Anterior cingulate cortex (tissue), 58 donors: ENCODE data around the gene LAMA3.

ENCODE experiments used
- DNase-seq, 58 donors: peaks; one replicate each; lab custom pipeline; 2025; lab: John Stamatoyannopoulos, UW

The LAMA3 gene, protein sequence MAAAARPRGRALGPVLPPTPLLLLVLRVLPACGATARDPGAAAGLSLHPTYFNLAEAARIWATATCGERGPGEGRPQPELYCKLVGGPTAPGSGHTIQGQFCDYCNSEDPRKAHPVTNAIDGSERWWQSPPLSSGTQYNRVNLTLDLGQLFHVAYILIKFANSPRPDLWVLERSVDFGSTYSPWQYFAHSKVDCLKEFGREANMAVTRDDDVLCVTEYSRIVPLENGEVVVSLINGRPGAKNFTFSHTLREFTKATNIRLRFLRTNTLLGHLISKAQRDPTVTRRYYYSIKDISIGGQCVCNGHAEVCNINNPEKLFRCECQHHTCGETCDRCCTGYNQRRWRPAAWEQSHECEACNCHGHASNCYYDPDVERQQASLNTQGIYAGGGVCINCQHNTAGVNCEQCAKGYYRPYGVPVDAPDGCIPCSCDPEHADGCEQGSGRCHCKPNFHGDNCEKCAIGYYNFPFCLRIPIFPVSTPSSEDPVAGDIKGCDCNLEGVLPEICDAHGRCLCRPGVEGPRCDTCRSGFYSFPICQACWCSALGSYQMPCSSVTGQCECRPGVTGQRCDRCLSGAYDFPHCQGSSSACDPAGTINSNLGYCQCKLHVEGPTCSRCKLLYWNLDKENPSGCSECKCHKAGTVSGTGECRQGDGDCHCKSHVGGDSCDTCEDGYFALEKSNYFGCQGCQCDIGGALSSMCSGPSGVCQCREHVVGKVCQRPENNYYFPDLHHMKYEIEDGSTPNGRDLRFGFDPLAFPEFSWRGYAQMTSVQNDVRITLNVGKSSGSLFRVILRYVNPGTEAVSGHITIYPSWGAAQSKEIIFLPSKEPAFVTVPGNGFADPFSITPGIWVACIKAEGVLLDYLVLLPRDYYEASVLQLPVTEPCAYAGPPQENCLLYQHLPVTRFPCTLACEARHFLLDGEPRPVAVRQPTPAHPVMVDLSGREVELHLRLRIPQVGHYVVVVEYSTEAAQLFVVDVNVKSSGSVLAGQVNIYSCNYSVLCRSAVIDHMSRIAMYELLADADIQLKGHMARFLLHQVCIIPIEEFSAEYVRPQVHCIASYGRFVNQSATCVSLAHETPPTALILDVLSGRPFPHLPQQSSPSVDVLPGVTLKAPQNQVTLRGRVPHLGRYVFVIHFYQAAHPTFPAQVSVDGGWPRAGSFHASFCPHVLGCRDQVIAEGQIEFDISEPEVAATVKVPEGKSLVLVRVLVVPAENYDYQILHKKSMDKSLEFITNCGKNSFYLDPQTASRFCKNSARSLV (N-terminal part only)

DNA sequence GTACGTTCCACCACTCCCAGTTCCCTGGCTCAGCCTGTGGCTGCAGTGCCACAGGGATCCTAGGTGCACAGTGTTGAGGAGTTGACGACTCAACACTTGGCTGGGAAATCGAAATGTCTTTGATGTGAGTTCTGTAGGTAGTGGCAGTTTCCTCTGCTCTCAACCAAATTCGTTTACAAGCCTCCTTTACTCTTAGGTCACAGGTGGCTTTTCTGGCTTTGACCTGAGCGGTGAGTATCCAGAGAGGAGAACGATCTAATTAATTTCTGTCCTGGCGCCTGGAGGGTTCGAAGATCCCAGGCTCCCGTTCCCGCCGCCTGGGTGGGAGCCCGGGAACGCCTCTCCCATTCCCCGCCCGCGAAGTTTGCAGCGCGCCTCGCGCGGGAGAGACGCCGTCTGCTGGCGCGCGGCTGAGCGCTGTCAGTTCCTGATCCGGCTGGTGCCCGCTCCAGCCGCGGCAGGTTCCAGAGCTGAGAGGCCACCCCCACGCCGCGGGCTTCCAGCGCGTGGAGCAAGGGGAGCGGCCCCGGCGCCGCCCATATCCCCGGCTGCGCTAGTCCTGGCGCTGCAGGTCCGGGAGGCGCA is at the start of gene LAMA3:
Gene LAMA3 (plus strand): TSS at position 423 of the 585 bp plus-strand sequence. CDS start 231 bp downstream, outside the sequence.
- DNase-seq: peak in 24 of 58 donors; percentile 2 to 44 (median 11)

DNA sequence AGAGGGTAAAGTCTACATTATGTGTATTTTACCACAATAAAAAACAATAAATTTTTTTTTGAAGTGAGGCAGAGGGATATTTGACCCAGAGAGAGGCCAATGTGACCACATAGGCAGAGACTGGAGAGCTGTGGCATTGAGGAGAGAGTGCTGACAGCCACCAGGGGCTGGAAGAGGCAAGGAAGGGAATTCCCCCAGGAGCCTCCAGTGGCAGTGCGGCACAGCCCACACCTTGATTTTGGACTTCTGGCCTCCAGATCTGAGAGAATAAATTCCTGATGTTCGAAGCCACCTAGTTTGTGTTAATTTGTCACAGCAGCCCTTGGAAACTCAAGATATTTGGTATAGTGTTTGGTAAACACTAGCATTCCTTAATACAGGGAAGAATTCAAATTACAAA is 49.2 kb upstream of the LAMA3 start:
- DNase-seq: no peak

DNA sequence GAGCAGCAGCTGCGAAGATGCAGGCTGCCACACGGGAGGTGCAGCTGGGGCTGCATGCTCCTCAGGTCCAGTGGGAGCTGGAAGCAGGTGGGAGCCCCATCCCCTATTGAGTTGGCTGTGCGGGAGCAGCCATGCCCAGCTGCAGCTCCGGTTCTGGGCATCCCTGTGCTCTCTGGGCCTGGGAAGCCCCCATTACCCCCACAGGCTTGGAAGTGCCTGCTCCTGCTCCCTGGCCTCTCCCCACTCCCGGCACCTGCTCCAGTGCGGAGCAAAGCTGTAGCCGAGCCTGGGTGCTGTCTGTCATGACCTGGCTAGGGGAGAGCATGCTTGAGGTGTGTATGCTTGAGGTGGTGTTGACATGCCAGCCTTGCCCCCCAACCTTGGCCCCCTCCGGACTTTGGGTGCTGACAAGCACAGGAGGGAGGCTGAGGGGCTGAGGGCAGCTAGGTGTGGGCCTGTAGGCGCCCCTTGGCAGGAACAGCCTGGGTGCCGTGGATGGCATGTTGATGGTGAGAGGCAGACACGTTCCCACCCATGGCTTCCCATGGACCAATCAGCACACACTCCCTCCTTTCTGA is 48.0 kb upstream of the LAMA3 start:
- DNase-seq: no peak

DNA sequence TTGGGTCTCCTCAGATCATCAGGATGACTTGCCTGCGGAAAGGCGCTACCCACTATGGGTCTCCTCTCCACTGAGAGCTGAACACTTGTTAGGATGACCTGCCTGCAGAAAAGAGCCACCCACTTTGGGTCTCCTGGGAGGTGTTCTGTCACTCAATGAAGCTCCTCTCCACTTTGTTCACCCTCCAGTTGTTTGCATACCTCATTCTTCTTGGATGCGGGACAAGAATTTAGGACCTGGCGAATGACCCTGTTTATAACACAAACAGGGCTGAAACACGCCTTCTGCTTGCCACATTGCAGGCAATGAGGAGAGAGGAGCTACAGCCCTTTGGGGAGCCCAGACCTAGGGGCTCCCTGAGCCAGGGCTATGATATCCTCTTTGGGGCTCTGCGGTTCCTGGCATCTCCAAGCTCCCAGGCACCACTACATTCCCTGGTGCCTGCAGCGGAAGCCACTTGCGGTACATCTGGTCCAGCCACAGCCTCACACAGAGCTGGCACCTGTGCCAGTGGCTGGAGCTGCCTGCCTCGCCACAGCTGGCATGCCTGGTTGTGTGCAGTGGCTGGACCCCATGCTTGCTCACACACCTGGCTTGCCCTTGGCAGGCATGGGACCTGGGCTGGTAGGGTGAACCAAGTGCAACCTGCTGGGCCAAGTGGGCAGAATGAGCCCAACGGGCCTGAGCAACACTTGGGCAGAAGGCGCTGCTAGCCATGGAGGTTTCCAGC is 47.2 kb upstream of the LAMA3 start:
- no peak for DNase-seq

DNA sequence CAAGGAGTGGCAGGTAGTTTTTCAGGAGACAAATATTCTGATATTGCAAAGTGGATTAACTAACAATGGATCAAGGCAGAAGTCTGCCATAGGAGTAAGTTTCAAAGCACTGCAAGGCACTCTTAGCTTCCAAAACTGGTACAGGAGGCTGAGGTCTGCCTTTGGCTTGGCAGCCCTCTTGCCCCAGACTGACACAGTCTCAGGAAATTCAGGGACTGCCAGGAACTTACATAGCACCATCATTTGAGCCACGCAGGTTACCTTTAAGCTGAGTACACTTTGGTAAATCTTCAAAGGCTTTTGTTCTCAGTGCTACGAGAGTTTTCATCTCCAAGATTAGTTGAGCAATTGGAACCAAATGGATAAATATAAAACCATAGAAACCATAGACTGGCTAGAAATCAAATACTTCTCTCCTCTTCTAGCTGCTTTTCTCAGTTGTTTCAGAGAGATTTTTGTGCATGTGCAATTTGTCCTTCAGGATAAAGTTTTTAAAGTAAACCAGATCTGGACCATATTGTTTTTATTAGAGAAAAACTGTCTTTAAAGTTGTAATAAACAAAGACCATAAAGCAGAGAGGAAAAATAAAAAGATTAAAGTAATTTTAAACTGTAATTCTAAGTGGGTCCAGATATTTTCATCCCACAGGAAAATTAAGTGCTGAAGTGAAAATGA is 45.3 kb upstream of the LAMA3 start:
- DNase-seq: no peak

DNA sequence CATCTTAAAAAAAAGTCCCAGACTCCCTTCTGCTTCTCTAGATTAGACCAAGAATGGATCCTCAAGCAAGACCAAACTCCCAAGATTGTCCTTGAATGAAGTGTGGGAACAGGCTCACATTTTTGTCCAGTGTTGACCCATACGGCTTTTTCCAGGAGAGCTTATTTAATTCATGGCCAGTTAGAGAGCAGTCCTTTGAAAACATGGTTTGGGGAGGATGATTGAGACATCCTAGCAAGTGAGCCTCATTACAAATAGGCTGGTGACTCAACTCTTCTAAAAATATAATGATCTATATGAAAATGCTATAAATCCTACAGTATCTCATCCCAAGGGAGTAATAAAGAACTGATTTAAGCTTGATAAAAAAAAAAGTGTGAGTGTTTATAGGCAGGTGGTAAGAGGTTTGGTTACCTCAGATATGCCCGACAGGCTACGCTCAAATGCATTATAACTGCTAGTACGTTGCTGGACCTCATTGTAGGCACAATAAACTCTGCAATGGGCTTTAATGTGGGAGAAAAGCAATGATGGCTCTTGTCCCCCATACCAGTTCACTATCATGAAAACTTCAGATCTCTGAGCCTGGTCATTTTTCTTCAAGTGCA is 43.6 kb upstream of the LAMA3 start:
- DNase-seq: no peak

DNA sequence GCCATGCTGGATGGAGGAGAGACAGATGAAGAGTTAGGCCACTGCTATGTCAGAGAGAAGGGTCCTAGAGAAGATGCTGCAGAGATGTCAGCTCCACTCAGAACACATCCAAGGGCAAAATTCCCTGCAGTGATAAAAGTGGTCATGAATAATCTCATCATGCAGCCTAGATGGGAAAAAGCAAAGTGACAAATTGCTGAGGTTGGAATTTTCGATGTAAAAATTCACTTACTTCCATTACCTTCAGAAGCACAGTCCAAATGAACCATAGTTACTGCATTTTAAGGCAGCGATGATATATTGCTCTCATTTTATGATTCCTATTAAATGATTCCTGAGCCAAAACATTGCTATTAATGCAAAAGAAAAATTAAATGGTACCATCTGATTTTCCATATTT is 43.0 kb upstream of the LAMA3 start:
- no peak for DNase-seq

DNA sequence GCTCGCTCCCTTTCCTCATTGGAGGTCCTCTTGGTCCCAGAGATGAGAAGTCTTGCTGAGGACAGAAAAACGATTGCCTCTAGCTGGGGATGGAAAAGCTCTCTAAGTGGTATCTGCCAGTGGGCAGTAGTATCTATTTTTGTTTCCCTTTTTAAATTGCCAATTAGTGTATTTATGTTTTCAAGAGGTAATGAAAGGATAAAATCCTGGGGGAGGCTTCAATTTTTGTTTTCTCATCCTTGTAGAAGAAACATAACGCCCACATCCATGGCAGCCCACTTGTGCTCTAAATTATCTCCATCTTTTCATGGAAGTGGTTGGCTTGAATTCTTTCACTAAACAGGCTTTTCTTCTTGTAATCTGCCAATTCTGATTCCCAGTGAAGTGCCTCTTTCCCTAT is 40.8 kb upstream of the LAMA3 start:
- DNase-seq: no peak

DNA sequence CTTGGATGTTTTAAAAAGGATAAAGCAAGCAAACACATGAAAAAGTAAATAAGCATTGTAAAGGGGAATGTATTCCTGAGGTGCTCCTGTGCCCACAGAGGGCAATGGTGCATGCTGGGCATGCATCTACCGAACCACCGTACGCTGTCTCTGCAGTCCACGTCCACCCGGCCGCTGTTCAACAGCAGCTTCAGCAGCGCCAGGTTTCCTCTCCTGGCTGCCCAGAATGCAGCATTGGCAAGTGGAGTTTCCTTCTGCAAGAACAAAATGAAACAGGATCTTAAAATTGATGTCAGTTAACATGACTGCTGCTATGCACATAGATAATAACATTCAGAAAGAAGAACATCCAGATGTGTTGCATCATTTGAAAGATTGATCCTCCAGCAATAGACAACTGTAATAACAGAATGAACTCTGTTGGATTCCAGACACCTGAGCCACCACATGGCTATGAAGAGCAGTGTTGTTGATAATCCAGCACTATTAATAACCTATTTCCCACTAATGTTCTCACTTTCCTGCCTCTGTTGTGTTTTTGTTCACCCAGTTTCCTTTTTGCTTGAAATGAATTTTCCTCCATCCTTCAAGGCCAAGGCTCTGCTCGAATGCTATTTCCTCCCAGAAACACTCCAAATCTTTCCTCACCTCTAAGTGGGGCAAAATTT is 40.2 kb upstream of the LAMA3 start:
- no peak for DNase-seq

DNA sequence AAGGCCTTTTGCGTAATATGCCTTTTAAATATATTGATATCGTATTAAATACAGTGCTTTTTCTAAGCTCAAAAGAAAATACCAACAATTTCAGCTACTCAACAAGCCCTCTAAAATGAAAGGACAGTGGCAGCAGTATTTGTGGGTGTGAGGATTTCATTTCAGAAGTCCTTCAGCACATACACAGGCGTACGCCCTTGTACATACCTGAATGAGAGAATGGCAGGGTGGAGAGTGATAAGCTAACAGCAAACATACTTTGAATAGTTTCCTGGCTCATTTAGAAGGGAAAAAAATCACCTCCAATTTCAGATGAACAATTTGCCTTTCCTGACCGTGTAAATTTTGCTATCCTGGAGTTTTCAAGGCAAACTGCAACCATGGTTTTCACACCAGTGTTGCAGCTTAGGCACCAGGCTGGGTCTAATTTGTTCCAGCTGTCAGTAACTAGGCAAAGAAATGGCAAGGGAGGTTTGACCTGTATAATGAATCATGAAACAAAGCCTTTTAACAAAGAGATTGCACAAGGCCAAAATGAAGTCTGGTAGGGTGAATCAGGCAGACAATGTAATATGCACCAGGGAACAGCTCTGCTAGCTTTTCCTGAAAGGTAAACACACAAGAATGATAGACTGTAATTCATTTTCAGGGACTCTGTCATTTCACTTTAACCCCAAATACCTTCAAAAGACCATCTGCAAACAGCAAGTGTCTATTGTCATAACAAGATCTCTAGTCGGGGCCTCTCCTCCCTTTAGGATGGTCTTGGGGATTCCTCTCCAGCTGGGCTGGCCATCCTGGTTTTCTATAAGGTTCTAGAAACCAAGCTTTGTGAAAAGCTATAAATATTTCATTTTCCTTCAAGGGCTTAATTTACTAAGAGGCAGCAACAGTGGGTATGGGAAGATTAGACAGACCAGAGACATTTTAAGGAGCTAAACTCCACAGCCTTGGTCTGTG is 38.0 kb upstream of the LAMA3 start:
- no peak for DNase-seq

DNA sequence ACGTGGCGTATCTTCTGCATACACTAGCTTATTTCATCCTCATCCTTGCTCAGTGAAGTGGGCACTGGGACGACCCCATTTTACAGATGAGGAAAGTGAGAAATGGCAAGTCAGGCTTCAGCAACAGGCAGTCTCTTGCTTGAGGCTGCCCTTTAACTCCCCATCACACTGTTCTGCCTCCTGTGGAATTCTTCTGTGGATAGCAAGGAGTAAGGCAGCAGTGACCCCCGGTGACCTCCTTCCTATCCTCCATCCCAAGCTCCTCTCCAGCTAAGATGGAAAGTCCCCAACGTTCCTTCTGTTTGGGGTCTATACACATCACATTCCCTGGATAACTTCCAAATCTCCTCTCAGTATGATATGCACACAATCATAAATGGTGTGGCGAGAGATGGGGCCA is 37.0 kb upstream of the LAMA3 start:
- DNase-seq: no peak

DNA sequence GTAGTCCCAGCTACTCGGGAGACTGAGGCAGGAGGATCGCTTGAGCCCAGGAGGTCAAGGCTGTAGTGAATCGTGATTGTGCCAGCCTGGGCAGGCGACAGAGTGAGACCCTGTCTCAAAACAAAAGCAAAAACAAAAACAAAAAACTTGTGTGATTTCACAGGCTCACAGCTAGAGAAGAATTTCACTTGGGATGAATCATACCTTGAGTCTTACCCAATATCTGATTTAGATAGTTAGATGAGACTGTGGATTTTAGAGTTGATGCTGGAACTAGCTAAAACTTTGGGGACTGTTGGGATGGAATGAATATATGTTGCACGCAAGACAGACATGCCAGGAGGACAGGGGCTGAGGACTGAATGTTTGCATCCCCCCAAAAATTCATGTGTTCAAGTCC is 31.0 kb upstream of the LAMA3 start:
- DNase-seq: no peak

DNA sequence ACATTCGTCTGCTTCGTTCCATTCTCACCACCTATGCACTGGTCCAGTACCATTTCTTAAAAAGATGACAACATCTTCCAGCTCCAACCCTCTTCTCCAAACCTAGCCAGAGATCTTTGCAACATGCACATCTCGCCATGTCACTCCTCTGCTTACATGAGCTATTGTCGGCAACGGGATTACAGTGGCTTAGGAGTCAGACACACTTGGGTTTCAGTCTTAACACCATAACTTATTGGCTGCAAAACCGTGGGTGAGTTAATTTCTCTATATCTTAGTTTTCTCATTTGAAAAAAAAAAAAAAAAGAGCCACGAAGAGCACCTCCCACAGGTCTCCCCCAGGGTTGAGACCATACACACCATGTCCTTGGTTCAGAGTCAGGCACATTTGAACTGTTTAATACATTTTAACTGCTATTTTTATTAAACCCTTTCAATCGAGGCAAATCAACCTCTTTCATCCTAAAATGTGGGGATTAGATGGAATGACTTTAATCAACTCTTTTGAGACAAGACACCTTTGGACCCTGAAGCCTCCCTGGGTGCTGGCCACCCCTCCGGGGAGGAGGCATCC is 27.4 kb upstream of the LAMA3 start:
- DNase-seq: no peak

DNA sequence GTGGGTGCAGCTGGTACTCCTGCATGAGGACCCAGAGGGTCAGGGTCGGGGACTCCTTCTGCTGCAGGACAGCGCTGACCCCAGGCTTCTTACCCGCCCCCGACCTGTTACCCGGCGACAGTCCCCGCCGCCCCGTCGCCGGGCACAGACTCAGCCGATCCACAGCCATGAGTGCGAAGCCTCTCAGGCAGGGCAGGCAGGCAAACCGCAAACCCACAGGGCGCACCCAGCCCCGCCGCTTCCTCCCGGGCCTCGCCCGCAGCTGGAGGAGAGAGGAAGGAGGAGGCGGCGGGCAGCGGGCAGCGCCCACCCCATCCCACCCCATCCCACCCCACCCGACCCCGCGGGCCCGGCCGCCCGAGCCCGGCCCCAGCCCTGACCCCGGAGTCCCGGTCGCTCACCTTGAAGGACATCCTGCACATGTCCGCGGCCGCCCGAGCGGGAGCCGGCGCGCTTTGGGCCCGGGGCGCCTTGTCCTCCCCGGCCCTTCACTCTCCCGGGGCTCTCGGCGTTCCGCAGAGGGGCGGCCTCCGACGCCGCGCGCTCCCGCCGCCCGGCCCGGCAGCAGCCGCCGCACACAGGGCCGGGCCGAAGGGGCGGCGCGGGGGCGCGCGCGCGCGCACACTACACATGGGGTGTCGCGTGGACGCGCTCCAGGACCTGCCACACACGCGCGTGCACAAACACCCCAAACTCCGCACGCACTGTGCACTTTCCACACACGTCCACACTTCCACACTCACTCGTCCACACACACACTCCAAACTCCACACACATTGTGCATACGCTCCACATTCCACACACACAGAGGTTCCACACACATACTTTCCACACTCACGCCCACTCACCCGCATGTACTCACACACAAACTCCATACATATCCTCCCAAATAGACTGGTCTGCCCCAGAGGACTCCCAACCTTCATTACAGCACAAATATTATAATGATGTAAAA is 26.7 kb upstream of the LAMA3 start, which contains the start of gene ANKRD29:
Gene ANKRD29 (minus strand): TSS at position 603 of the 955 bp plus-strand sequence. CDS start 181 bp downstream, at position 422.
- DNase-seq: peak in 37 of 58 donors; percentile 1 to 43 (median 10)

DNA sequence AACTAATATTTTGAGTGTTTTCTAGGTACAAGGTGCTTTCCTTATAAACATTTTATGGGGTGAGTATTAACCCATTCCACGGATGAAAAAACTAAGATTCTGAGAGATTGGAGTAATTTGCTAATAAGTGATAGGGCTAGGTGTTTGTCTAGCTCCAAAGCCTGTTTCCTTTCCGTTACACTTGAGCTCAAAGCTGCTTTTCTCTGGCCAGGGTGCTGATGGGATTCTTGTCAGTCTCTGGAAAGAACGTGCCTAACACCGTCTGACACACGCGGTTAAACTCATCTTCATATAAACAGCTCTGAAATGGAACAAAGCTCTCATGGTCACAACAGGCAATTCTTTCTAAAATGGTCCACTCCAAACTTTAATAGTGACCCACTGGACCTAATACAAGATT is 24.6 kb upstream of the LAMA3 start:
- DNase-seq: no peak
